ENCODE measurements around the gene SLC35F1. TPM values are rescaled to one million over a fixed set of nuclear protein-coding genes. Genes with fewer than 3 reads are reported as not detected.

Gene SLC35F1
- total and polyA plus RNA-seq, 8 donors = 0.18 to 4.0 (median 3.4) TPM

DNA sequence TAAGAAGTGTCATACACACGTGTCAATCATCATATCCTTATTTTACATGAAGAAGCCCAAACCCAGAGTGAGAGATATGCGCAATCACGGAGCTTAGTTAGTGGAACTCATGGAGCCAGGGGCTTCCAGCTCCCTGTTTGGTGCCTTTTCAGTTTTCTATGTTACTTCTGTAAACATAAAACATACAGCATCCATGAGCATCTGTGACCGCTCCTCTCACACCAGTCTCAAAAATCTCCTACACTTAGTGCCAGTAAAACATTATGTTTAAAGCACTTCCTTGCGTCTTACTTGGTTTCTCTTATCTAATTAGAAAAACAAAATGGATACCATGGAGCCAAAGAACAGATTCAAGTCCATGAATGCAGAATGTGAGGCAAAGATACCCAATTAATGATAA lies 240.4 kb downstream of the SLC35F1 start:
- H3K4me3 ChIP-seq = no peak overlapping the region
- intact Hi-C loops (cut with DNase I) = no loop called here
- H3K36me3 ChIP-seq = no peaks in the 10 kb centered on the region
- no peak overlapping the region for H3K27ac ChIP-seq
- DNase-seq = peak in 2 of 4 donors; percentile 23 to 49
- H3K4me1 ChIP-seq = no peaks in the 10 kb centered on the region
- H3K9me3 ChIP-seq = no peaks in the 10 kb centered on the region
- ATAC-seq = no peak
- H3K27me3 ChIP-seq = no peaks in the 10 kb centered on the region
- TF ChIP-seq, protein P1, sequence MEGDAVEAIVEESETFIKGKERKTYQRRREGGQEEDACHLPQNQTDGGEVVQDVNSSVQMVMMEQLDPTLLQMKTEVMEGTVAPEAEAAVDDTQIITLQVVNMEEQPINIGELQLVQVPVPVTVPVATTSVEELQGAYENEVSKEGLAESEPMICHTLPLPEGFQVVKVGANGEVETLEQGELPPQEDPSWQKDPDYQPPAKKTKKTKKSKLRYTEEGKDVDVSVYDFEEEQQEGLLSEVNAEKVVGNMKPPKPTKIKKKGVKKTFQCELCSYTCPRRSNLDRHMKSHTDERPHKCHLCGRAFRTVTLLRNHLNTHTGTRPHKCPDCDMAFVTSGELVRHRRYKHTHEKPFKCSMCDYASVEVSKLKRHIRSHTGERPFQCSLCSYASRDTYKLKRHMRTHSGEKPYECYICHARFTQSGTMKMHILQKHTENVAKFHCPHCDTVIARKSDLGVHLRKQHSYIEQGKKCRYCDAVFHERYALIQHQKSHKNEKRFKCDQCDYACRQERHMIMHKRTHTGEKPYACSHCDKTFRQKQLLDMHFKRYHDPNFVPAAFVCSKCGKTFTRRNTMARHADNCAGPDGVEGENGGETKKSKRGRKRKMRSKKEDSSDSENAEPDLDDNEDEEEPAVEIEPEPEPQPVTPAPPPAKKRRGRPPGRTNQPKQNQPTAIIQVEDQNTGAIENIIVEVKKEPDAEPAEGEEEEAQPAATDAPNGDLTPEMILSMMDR (IDR thresholded peaks at IDR 0.05) = no peak

DNA sequence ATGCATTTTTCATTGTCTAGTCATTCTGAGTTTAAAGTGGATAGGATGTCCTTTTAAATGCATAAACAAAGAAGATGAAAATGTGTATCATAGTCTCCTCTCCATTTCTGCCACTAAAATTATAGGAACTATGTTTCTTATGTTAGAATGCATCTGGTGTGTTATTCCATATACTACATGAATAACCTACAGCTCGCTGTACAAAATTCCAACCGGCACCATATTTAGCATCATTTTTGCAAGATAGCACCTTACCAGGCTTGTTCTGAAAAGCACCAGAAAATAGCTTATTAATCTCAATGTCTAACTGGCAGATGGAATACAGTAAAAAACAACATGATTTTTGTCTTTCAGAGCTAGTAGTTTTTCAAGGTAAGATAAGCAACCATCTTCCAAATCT lies 241.5 kb downstream of the SLC35F1 start:
- Histone ChIP-seq H3K36me3 (no peaks in the 10 kb centered on the region), H3K27me3 (no peaks in the 10 kb centered on the region), H3K4me3 (no peak overlapping the region), H3K9me3 (no peaks in the 10 kb centered on the region), H3K27ac (no peak overlapping the region), H3K4me1 (no peaks in the 10 kb centered on the region)
- DNase-seq (no peak), ATAC-seq (no peak)
- intact Hi-C loops (cut with DNase I) = no loop called here
- TF ChIP-seq, protein P1 (IDR thresholded peaks at IDR 0.05) = no peak

DNA sequence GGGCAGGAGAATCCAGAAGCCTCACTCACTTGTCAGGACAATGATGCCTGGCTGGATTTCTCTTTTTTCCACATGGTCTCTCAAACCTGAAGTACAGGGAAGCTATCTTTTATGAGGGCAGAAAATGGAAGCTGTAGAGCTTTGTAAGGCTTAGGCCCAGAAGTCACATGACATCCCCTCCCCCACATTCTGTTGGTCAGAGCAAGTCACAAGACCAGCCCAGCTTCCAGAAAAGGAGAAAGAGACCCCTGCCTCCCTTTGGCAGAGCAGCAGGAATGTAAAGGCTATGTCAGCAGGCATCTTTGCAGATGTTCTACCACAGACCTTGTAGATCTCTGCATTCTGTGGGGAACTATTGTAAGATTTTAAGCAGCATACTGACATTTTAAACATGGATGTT lies 245.5 kb downstream of the SLC35F1 start:
- intact Hi-C loops (cut with DNase I) = no loop called here
- Histone ChIP-seq H3K36me3 (no peaks in the 10 kb centered on the region), H3K9me3 (no peaks in the 10 kb centered on the region), H3K4me3 (no peak overlapping the region), H3K27me3 (no peaks in the 10 kb centered on the region), H3K4me1 (no peaks in the 10 kb centered on the region), H3K27ac (no peak overlapping the region)
- DNase-seq (no peak), ATAC-seq (no peak)
- TF ChIP-seq, protein P1 (IDR thresholded peaks at IDR 0.05) = no peak

DNA sequence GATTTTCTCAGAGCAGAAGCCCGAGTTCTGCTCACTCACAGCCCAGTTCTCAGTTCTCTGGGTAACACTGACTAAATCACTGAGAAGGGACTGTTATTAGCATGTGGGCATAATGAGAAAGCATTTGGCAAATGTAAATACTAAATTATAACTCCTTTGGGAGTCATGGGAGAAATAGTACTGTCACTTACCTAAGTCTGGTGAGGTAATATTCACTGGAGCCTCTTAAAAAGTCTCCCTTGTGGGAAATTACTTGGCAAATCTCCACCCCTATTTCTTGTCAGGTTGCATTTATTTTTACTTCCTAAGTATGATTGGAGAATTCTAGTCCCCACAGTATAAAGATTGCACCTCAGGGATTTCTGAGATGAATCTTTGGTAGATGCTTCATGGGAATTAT lies 254.3 kb downstream of the SLC35F1 start:
- intact Hi-C loops (cut with DNase I) = no loop called here
- no peaks in the 10 kb centered on the region for H3K4me1 ChIP-seq
- DNase-seq (no peak), ATAC-seq (no peak)
- TF ChIP-seq, protein P1 (IDR thresholded peaks at IDR 0.05) = no peak
- H3K27ac ChIP-seq = no peak overlapping the region
- no peaks in the 10 kb centered on the region for H3K9me3 ChIP-seq
- no peaks in the 10 kb centered on the region for H3K27me3 ChIP-seq
- no peaks in the 10 kb centered on the region for H3K36me3 ChIP-seq
- no peak overlapping the region for H3K4me3 ChIP-seq

DNA sequence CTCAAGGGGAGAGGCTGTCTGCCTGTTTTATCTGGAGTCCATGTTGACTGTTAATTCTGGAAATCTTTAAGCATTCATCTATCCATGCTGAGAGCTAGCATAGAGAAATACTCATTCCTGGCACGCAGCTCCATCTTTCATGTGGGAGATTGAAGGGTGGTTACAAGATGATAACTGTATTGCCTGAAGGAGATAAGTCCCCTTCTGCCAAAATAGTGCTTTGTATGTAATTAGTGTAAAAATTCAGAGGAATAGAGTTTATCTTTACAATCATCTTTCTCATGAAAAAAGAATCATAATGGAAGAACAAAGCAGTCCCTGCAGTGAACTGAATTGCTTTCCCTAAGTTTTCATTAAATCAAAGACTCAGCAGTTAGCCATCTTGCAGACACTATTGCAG lies 256.5 kb downstream of the SLC35F1 start:
- TF ChIP-seq, protein P1 (IDR thresholded peaks at IDR 0.05) = no peak
- H3K4me1 ChIP-seq = no peaks in the 10 kb centered on the region
- H3K36me3 ChIP-seq = no peaks in the 10 kb centered on the region
- no peaks in the 10 kb centered on the region for H3K9me3 ChIP-seq
- DNase-seq (no peak), ATAC-seq (no peak)
- no peak overlapping the region for H3K27ac ChIP-seq
- intact Hi-C loops (cut with DNase I) = no loop called here
- no peak overlapping the region for H3K4me3 ChIP-seq
- no peaks in the 10 kb centered on the region for H3K27me3 ChIP-seq
